ENCODE results near the gene RAB25. TPM values are rescaled to one million over a fixed set of nuclear protein-coding genes. Genes with fewer than 3 reads are reported as not detected.
"Not testable (repeated sequence)": the region's sequence is repeated elsewhere in the genome, so short reads cannot be mapped to it uniquely, and the experiment has no call there.

Gene RAB25
- total RNA-seq, 3 donors from 2014 or later (not counting 1 experiment from before 2014, with no cell fraction given): 0.82 TPM; not detected in 2

DNA sequence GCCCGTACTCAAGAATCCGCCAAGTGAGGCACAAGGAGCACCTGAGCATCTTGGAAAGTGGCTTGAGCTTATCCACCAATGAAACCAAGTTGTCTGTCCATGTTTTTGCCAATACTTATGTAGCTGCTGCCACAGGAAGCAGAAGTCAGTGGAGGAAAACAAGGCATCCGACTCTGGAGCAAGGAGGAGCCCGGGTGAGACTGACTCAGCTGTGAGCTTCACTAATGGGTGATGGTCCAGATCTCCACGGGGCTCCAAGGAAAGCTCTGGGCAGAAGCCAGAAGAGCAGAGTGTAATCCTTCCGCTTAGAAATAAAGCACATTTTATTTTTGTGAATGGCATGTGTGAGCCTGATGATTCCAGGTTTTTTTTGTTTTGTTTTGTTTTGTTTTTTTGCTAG lies 27.9 kb upstream of the RAB25 start:
- Mint-ChIP-seq H3K4me1 (no peaks in the 10 kb centered on the region), H3K27ac (no peak overlapping the region), H3K9me3 (no peaks in the 10 kb centered on the region), H3K36me3 (no peaks in the 10 kb centered on the region), H3K4me3 (no peak overlapping the region), H3K27me3 (ENCODE audit: low read depth in 2 of 2) (no peaks in the 10 kb centered on the region)
- Histone ChIP-seq H3K4me3 (ENCODE audit: low read length) (no peak overlapping the region), H3K4me1 (ENCODE audit: control insufficient read depth, insufficient read depth, low read length) (no peaks in the 10 kb centered on the region), H3K36me3 (ENCODE audit: control insufficient read depth, insufficient read depth, low read length) (peaks cover 8% of the 10 kb centered on the region), H3K9me3 (ENCODE audit: control insufficient read depth, insufficient read depth, low read length) (no peaks in the 10 kb centered on the region), H3K27me3 (ENCODE audit: control insufficient read depth, insufficient read depth, low read length) (no peaks in the 10 kb centered on the region), H3K27ac (ENCODE audit: low read length) (no peak overlapping the region)
- WGBS (ENCODE audit: insufficient coverage): 79% methylated on average over 6 of the region's 6 CpGs
- intact Hi-C loops (cut with micrococcal nuclease): no loop called here
- ATAC-seq (no peak), DNase-seq (no peak)
- TF ChIP-seq, protein P1, sequence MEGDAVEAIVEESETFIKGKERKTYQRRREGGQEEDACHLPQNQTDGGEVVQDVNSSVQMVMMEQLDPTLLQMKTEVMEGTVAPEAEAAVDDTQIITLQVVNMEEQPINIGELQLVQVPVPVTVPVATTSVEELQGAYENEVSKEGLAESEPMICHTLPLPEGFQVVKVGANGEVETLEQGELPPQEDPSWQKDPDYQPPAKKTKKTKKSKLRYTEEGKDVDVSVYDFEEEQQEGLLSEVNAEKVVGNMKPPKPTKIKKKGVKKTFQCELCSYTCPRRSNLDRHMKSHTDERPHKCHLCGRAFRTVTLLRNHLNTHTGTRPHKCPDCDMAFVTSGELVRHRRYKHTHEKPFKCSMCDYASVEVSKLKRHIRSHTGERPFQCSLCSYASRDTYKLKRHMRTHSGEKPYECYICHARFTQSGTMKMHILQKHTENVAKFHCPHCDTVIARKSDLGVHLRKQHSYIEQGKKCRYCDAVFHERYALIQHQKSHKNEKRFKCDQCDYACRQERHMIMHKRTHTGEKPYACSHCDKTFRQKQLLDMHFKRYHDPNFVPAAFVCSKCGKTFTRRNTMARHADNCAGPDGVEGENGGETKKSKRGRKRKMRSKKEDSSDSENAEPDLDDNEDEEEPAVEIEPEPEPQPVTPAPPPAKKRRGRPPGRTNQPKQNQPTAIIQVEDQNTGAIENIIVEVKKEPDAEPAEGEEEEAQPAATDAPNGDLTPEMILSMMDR (IDR thresholded peaks at IDR 0.05): no peak

DNA sequence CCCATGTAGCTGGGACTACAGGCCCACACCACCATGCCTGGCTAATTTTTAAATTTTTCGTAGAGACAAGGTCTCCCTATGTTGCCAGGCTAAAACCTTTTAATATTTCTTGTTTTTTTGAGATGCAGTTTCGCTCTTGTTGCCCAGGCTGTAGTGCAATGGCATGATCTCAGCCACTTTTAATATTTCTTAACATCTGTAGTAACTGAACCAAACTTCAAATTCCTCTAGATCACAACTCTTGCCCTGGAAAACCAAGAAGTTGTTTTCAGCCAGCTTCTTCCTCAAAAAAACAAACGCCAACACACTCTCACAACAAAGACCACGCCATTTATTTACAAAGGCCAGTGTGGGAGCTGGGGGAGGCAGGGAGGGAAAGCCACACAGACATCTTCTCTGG lies 26.0 kb upstream of the RAB25 start:
- intact Hi-C loops (cut with micrococcal nuclease): not testable (repeated sequence)
- WGBS (ENCODE audit: insufficient coverage): 97% methylated on average over 2 of the region's 4 CpGs

DNA sequence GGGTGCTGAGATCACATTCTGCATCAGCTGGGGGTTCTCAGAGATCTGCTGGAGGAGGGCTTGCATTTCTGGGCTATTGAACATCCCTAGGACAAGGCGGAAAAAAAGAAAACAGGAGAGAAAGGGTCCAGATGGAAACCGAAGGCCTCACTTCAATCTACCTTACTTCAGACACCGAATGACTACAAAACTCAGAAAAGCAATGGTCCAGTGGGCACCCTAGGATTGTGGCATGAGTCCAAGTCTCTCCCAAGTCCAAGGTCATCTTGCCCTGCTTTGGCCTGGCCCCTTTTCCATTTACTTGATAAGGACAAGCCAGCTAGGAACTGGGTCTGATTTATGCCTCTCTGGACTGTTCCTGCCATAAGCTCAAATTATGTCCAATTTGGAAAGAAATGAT lies 18.1 kb upstream of the RAB25 start:
- no peaks in the 10 kb centered on the region for H3K27me3 Mint-ChIP-seq (ENCODE audit: low read depth in 2 of 2)
- H3K4me3 Mint-ChIP-seq: no peak overlapping the region
- peaks cover 0 to 8% of the 10 kb centered on the region in 2 donors for H3K4me1 Mint-ChIP-seq
- ATAC-seq (no peak), DNase-seq (no peak)
- H3K27ac ChIP-seq (ENCODE audit: low read length): no peak overlapping the region
- no peaks in the 10 kb centered on the region for H3K36me3 Mint-ChIP-seq
- no peak overlapping the region for H3K4me3 ChIP-seq (ENCODE audit: low read length)
- TF ChIP-seq, protein P1 (IDR thresholded peaks at IDR 0.05): no peak
- intact Hi-C loops (cut with micrococcal nuclease): no loop called here
- H3K9me3 Mint-ChIP-seq: no peaks in the 10 kb centered on the region
- H3K9me3 ChIP-seq (ENCODE audit: control insufficient read depth, insufficient read depth, low read length): no peaks in the 10 kb centered on the region
- no peak overlapping the region for H3K27ac Mint-ChIP-seq
- H3K27me3 ChIP-seq (ENCODE audit: control insufficient read depth, insufficient read depth, low read length): no peaks in the 10 kb centered on the region
- peaks cover 25% of the 10 kb centered on the region for H3K36me3 ChIP-seq (ENCODE audit: control insufficient read depth, insufficient read depth, low read length)
- 90% methylated on average over 3 of the region's 3 CpGs for WGBS (ENCODE audit: insufficient coverage)
- H3K4me1 ChIP-seq (ENCODE audit: control insufficient read depth, insufficient read depth, low read length): peaks cover 5% of the 10 kb centered on the region

More for the DNA sequence above, 26.0 kb upstream of the RAB25 start:
- H3K27ac Mint-ChIP-seq; H3K27ac ChIP-seq (ENCODE audit: low read length); H3K36me3 Mint-ChIP-seq; DNase-seq; H3K4me3 Mint-ChIP-seq; H3K36me3 ChIP-seq (ENCODE audit: control insufficient read depth, insufficient read depth, low read length); H3K9me3 Mint-ChIP-seq; H3K27me3 ChIP-seq (ENCODE audit: control insufficient read depth, insufficient read depth, low read length); ATAC-seq; H3K9me3 ChIP-seq (ENCODE audit: control insufficient read depth, insufficient read depth, low read length); H3K27me3 Mint-ChIP-seq (ENCODE audit: low read depth in 2 of 2); H3K4me1 Mint-ChIP-seq; H3K4me3 ChIP-seq (ENCODE audit: low read length); H3K4me1 ChIP-seq (ENCODE audit: control insufficient read depth, insufficient read depth, low read length): not testable (repeated sequence)

DNA sequence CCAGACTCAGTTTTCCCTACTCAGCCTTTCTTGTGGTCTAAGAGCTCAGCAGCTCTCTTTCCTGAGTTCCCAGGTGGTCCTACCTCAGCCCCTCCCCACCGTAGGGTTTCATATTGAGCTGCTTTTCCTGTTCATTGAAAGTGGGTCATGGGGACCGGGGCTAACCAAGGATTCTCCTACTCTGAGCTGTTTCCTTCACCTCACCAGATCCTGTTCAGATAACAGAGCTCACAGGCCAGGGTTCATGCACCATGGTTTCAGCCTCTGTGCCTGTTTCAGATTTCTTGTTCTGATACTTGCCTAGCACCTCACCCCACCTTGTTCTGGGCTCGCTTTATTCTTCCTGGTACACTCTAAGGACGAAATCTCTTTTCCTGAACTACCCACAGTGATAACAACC lies 15.9 kb upstream of the RAB25 start:
- Histone ChIP-seq H3K4me1 (ENCODE audit: control insufficient read depth, insufficient read depth, low read length) (peaks cover 5% of the 10 kb centered on the region), H3K9me3 (ENCODE audit: control insufficient read depth, insufficient read depth, low read length) (no peaks in the 10 kb centered on the region), H3K4me3 (ENCODE audit: low read length) (no peak overlapping the region), H3K27me3 (ENCODE audit: control insufficient read depth, insufficient read depth, low read length) (no peaks in the 10 kb centered on the region), H3K27ac (ENCODE audit: low read length) (no peak overlapping the region), H3K36me3 (ENCODE audit: control insufficient read depth, insufficient read depth, low read length) (peaks cover 31% of the 10 kb centered on the region)
- Mint-ChIP-seq H3K9me3 (no peaks in the 10 kb centered on the region), H3K27me3 (ENCODE audit: low read depth in 2 of 2) (no peaks in the 10 kb centered on the region), H3K27ac (no peak overlapping the region), H3K4me3 (no peak overlapping the region), H3K36me3 (no peaks in the 10 kb centered on the region), H3K4me1 (peaks cover 0 to 13% of the 10 kb centered on the region in 2 donors)
- ATAC-seq (no peak), DNase-seq (no peak)
- intact Hi-C loops (cut with micrococcal nuclease): no loop called here
- WGBS (ENCODE audit: insufficient coverage): 30% methylated on average over 4 of the region's 4 CpGs
- TF ChIP-seq, protein P1 (IDR thresholded peaks at IDR 0.05): no peak
